Mononuclear cell (primary cell): ENCODE measurements around the gene LGALS14. TPM values are rescaled to one million over a fixed set of nuclear protein-coding genes. Genes with fewer than 3 reads are reported as not detected.
"Not testable (repeated sequence)": the region's sequence is repeated elsewhere in the genome, so short reads cannot be mapped to it uniquely, and the experiment has no call there.

Experiments used
- H3K27me3 ChIP-seq: 2 replicates; pipeline ENCODE4 v1.6.0; 2011; ENCODE audit warnings: low read length, control low read depth; ENCODE audit not compliant: insufficient read depth
- H3K4me1 ChIP-seq: 2 replicates; pipeline ENCODE4 v1.5.1; 2011; ENCODE audit warnings: mild to moderate bottlenecking, low read length, control low read depth; ENCODE audit not compliant: insufficient read depth
- H3K4me3 ChIP-seq: 2 replicates; pipeline ENCODE4 v1.5.1; 2011; ENCODE audit warnings: mild to moderate bottlenecking, low read length, moderate library complexity
- H3K9me3 ChIP-seq: 2 replicates; pipeline ENCODE4 v1.5.1; 2011; ENCODE audit warnings: low read depth, mild to moderate bottlenecking, control low read depth, low read length
- total RNA-seq: library from RNA; depleted of rRNA; stranded (reverse); fragments of >200 nt; gene quantifications from one replicate; pipeline ENCODE4 v1.2.3, GENCODE V29; 2012

The LGALS14 gene
- total RNA-seq, 1 donor, result 0.31 TPM

- Histone ChIP-seq H3K4me1 (peaks cover 4% of the 10 kb centered on the region), H3K27me3 (no peaks in the 10 kb centered on the region), H3K9me3 (no peaks in the 10 kb centered on the region), H3K4me3 (no peak overlapping the region)
Measured at GRCh38 chr19:39680593-39680992, 23.7 kb upstream of the LGALS14 start.

- H3K4me1 ChIP-seq, result peaks cover 4% of the 10 kb centered on the region
- H3K9me3 ChIP-seq, result no peaks in the 10 kb centered on the region
- H3K27me3 ChIP-seq, result no peaks in the 10 kb centered on the region
- no peak overlapping the region for H3K4me3 ChIP-seq
Measured at GRCh38 chr19:39681416-39681815, 22.9 kb upstream of the LGALS14 start.

- H3K9me3 ChIP-seq, result no peaks in the 10 kb centered on the region
- H3K27me3 ChIP-seq, result no peaks in the 10 kb centered on the region
- no peaks in the 10 kb centered on the region for H3K4me1 ChIP-seq
- H3K4me3 ChIP-seq, result no peak overlapping the region
Measured at GRCh38 chr19:39684267-39684666, 20.0 kb upstream of the LGALS14 start.

- Histone ChIP-seq H3K4me3 (no peak overlapping the region), H3K27me3 (peaks cover 2% of the 10 kb centered on the region), H3K9me3 (no peaks in the 10 kb centered on the region), H3K4me1 (no peaks in the 10 kb centered on the region)
Measured at GRCh38 chr19:39686739-39687138, 17.5 kb upstream of the LGALS14 start.

GRCh38 chr19:39688637-39689036 lies 15.6 kb upstream of the LGALS14 start:
- not testable (repeated sequence) for H3K9me3 ChIP-seq, H3K4me3 ChIP-seq, H3K27me3 ChIP-seq, H3K4me1 ChIP-seq

- Histone ChIP-seq H3K4me3 (no peak overlapping the region), H3K27me3 (peaks cover 6% of the 10 kb centered on the region), H3K4me1 (no peaks in the 10 kb centered on the region), H3K9me3 (no peaks in the 10 kb centered on the region)
Measured at GRCh38 chr19:39692166-39692565, 12.1 kb upstream of the LGALS14 start.

GRCh38 chr19:39692822-39693221 lies 11.5 kb upstream of the LGALS14 start:
- Histone ChIP-seq H3K27me3 (peaks cover 6% of the 10 kb centered on the region), H3K4me3 (no peak overlapping the region), H3K9me3 (no peaks in the 10 kb centered on the region), H3K4me1 (no peaks in the 10 kb centered on the region)

GRCh38 chr19:39695759-39696158 lies 8.5 kb upstream of the LGALS14 start:
- no peak overlapping the region for H3K4me3 ChIP-seq
- H3K4me1 ChIP-seq, result no peaks in the 10 kb centered on the region

GRCh38 chr19:39696387-39696786 lies 7.9 kb upstream of the LGALS14 start:
- peaks cover 6% of the 10 kb centered on the region for H3K27me3 ChIP-seq
- H3K9me3 ChIP-seq, result no peaks in the 10 kb centered on the region
- H3K4me1 ChIP-seq, result no peaks in the 10 kb centered on the region
- H3K4me3 ChIP-seq, result no peak overlapping the region

More at GRCh38 chr19:39695759-39696158, 8.5 kb upstream of the LGALS14 start:
- no peaks in the 10 kb centered on the region for H3K9me3 ChIP-seq
- peaks cover 6% of the 10 kb centered on the region for H3K27me3 ChIP-seq

GRCh38 chr19:39698535-39698934 lies 5.7 kb upstream of the LGALS14 start:
- H3K4me3 ChIP-seq, result no peak overlapping the region
- peaks cover 9% of the 10 kb centered on the region for H3K27me3 ChIP-seq
- H3K9me3 ChIP-seq, result no peaks in the 10 kb centered on the region
- H3K4me1 ChIP-seq, result no peaks in the 10 kb centered on the region

GRCh38 chr19:39701291-39701690 lies 3.0 kb upstream of the LGALS14 start:
- no peaks in the 10 kb centered on the region for H3K9me3 ChIP-seq
- H3K27me3 ChIP-seq, result peaks cover 6% of the 10 kb centered on the region
- no peaks in the 10 kb centered on the region for H3K4me1 ChIP-seq
- no peak overlapping the region for H3K4me3 ChIP-seq

- Histone ChIP-seq H3K4me3 (no peak overlapping the region), H3K27me3 (peaks cover 3% of the 10 kb centered on the region), H3K9me3 (no peaks in the 10 kb centered on the region), H3K4me1 (no peaks in the 10 kb centered on the region)
Measured at GRCh38 chr19:39705578-39706188, 1.4 kb downstream of the LGALS14 start.

- Histone ChIP-seq H3K4me1 (no peaks in the 10 kb centered on the region), H3K27me3 (no peaks in the 10 kb centered on the region), H3K9me3 (no peaks in the 10 kb centered on the region), H3K4me3 (no peak overlapping the region)
Measured at GRCh38 chr19:39708594-39708993, 4.3 kb downstream of the LGALS14 start.

- Histone ChIP-seq H3K27me3 (no peaks in the 10 kb centered on the region), H3K9me3 (no peaks in the 10 kb centered on the region), H3K4me1 (no peaks in the 10 kb centered on the region), H3K4me3 (no peak overlapping the region)
Measured at GRCh38 chr19:39709026-39709872, 5.0 kb downstream of the LGALS14 start.

GRCh38 chr19:39710333-39710890 lies 6.1 kb downstream of the LGALS14 start:
- Histone ChIP-seq H3K4me3 (no peak overlapping the region), H3K9me3 (no peaks in the 10 kb centered on the region), H3K27me3 (no peaks in the 10 kb centered on the region), H3K4me1 (no peaks in the 10 kb centered on the region)
